Endothelial cell of umbilical vein (primary cell): ENCODE data around the gene ZMPSTE24. TPM values are rescaled to one million over a fixed set of nuclear protein-coding genes. Genes with fewer than 3 reads are reported as not detected.

Experiments used
- BruUV-seq: library from RNA; stranded (reverse); fragments of 400-500 nt; replicated peaks from 2 replicates; lab custom pipeline; 2021; lab: Mats Ljungman, UMichigan
- CTCF ChIA-PET: fragments of 300-600, 350-600 bp; sonication (Branson Sonifier 250); formaldehyde crosslinking; loops from one replicate; lab custom pipeline; 2021; ENCODE audit warnings: antibody characterized with exemption, inconsistent platforms; lab: Charles Lee
- POLR2A ChIA-PET: fragments of 300-600, 350-600 bp; sonication (Branson Sonifier 250); formaldehyde crosslinking; loops from one replicate; lab custom pipeline; 2021; ENCODE audit warnings: antibody characterized with exemption, inconsistent platforms; lab: Charles Lee
- DNase-seq: peaks from one replicate; pipeline ENCODE4 v3.0.0-alpha.2; 2011; ENCODE audit warnings: low read depth, low spot score
- FAIRE-seq: peaks from 2 replicates; lab custom pipeline; 2011; peaks lifted over from hg19 to GRCh38; lab: Jason Lieb, UNC
- H2AFZ ChIP-seq: 2 replicates; pipeline ENCODE4 v1.6.0; 2012; ENCODE audit warnings: low read depth, low read length, control low read depth, inconsistent platforms
- H3K27ac ChIP-seq: 2 replicates; pipeline ENCODE4 v1.5.1; 2011; ENCODE audit warnings: low read depth, mild to moderate bottlenecking, control low read depth, low read length, moderate library complexity; ENCODE audit not compliant: insufficient read depth
- H3K27me3 ChIP-seq, 2 experiments: 2 replicates each; pipeline versions ENCODE4 v1.6.0 to v1.6.1; 2011; ENCODE audit warnings: low read length in 2 of 2, mixed read lengths in 1 of 2; ENCODE audit not compliant: control insufficient read depth in 2 of 2, insufficient read depth in 2 of 2
- H3K36me3 ChIP-seq, 2 experiments: 2 replicates in 1 of 2; 3 replicates in 1 of 2; pipeline ENCODE4 v1.5.1; 2011; ENCODE audit warnings: low read length in 2 of 2, mild to moderate bottlenecking in 1 of 2, moderate library complexity in 1 of 2; ENCODE audit not compliant: control insufficient read depth in 2 of 2, insufficient read depth in 2 of 2; ENCODE audit errors: extremely low read depth in 1 of 2
- H3K4me1 ChIP-seq: 3 replicates; pipeline ENCODE4 v1.5.1; 2011; ENCODE audit warnings: mild to moderate bottlenecking, low read length; ENCODE audit not compliant: control insufficient read depth, insufficient read depth; ENCODE audit errors: extremely low read depth
- H3K4me2 ChIP-seq: 2 replicates; pipeline ENCODE4 v1.6.1; 2011; ENCODE audit warnings: low read length, control low read depth, mixed read lengths; ENCODE audit not compliant: insufficient read depth
- H3K4me3 ChIP-seq, 3 experiments: fragments of 200-600 bp in 1 of 3; sonication (generic), shearing (Covaris generic) in 1 of 3; replicated peaks in 1 of 3; 2 replicates each; pipeline ENCODE4 v1.5.1; 2011 to 2016; ENCODE audit warnings: control low read depth in 3 of 3, low read length in 3 of 3, mild to moderate bottlenecking in 2 of 3, inconsistent platforms in 1 of 3, low read depth in 1 of 3, moderate library complexity in 1 of 3; ENCODE audit not compliant: insufficient read depth in 1 of 3
- H3K79me2 ChIP-seq: 2 replicates; pipeline ENCODE4 v1.6.0; 2012; ENCODE audit warnings: low read length, inconsistent platforms; ENCODE audit not compliant: control insufficient read depth, insufficient read depth
- H3K9ac ChIP-seq: replicated peaks from 2 replicates; pipeline ENCODE3; 2011; ENCODE audit warnings: low read length, control low read depth; ENCODE audit not compliant: insufficient read depth; ENCODE audit errors: extremely low read depth
- H3K9me1 ChIP-seq: replicated peaks from 3 replicates; pipeline ENCODE4 v1.6.0; 2011; ENCODE audit warnings: mild to moderate bottlenecking, low read length; ENCODE audit not compliant: control insufficient read depth, insufficient read depth; ENCODE audit errors: extremely low read depth
- H3K9me3 ChIP-seq: replicated peaks from 2 replicates; pipeline ENCODE4 v1.5.1; 2012; ENCODE audit warnings: low read length, inconsistent platforms; ENCODE audit not compliant: control insufficient read depth, insufficient read depth
- H4K20me1 ChIP-seq: replicated peaks from 2 replicates; pipeline ENCODE3; 2011; ENCODE audit warnings: mild to moderate bottlenecking, low read length; ENCODE audit not compliant: control insufficient read depth, insufficient read depth; ENCODE audit errors: extremely low read depth
- CTCF ChIP-seq, 2 donors: IDR thresholded peaks; 1 replicate in 1 of 2; 2 replicates in 1 of 2; pipeline ENCODE4 v1.5.1; 2011; ENCODE audit warnings: low read length in 2 of 2, mild to moderate bottlenecking in 2 of 2, moderate library complexity in 2 of 2, control low read depth in 1 of 2, inconsistent platforms in 1 of 2, low read depth in 1 of 2; ENCODE audit not compliant: insufficient read depth in 1 of 2; ENCODE audit errors: extremely low read depth in 1 of 2
- FOS ChIP-seq: IDR thresholded peaks from 2 replicates; pipeline ENCODE4 v1.6.1; 2011; ENCODE audit warnings: mild to moderate bottlenecking, low read length, moderate library complexity, borderline replicate concordance; ENCODE audit not compliant: insufficient read depth
- POLR2AphosphoS5 ChIP-seq: IDR thresholded peaks from 2 replicates; pipeline ENCODE4 v1.6.1; 2012; ENCODE audit warnings: low read depth, mild to moderate bottlenecking, control low read depth, low read length, moderate library complexity; ENCODE audit not compliant: insufficient read depth
- dilution Hi-C: fragments of 300-500 bp; cut with MboI; formaldehyde crosslinking; loops from one replicate; pipeline ENCODE4 v1.15.0; 2019; ENCODE audit warnings: low sequenced_read_pairs; ENCODE audit not compliant: extremely low pct_ligation_motif_present
- intact Hi-C: fragments of 100-400 bp; cut with micrococcal nuclease; formaldehyde crosslinking; loops from one replicate; pipeline ENCODE4 v1.10.0; 2022
- polyA plus RNA-seq, 4 experiments: library from polyadenylated mRNA; depleted of rRNA in 3 of 4; stranded (reverse) in 3 of 4; unstranded in 1 of 4; fragments of >200 nt; gene quantifications; 2 replicates each; pipeline versions ENCODE4 v1.2.1 to v1.2.3, GENCODE V29; 2011 to 2012; ENCODE audit warnings: missing spikeins in 1 of 4
- total RNA-seq: library from RNA; stranded (reverse); gene quantifications from 2 replicates; pipeline ENCODE4 v1.2.3, GENCODE V29; 2021

Gene ZMPSTE24
- total and polyA plus RNA-seq, 2 donors (not counting 3 experiments of a cell fraction or from before 2014, with no cell fraction given), result 16.9 to 44.7 TPM

GRCh38 chr1:40338745-40339419 is 80.8 kb downstream of the ZMPSTE24 start:
- Histone ChIP-seq H3K4me1 (no peaks in the 10 kb centered on the region), H3K9ac (no peak overlapping the region), H3K27me3 (peaks cover 0 to 7% of the 10 kb centered on the region in 2 experiments), H3K36me3 (no peaks in the 10 kb centered on the region), H4K20me1 (no peaks in the 10 kb centered on the region), H3K4me2 (no peak overlapping the region), H3K27ac (no peak overlapping the region), H3K79me2 (no peaks in the 10 kb centered on the region), H3K9me3 (no peaks in the 10 kb centered on the region), H3K9me1 (no peaks in the 10 kb centered on the region), H2AFZ (no peak overlapping the region), H3K4me3 (no peak overlapping the region)
- ChIA-PET CTCF (interaction anchor here (0.6 to 9.4 kb wide), 71 partner anchors 10 to 519 kb away, joined by 3 to 362 read pairs (median 5); partner anchors contain the start of genes COL9A2, RLF and SMAP2), POLR2A (interaction anchor here (0.5 to 0.8 kb wide), 2 partner anchors 23 to 35 kb away, joined by 3 read pairs; partner anchors contain the start of gene SMAP2)
- TF ChIP-seq POLR2AphosphoS5, result no peak
- peak; percentile 98 to 99 for TF ChIP-seq CTCF (IDR thresholded peaks at IDR 0.05; ENCODE audit: extremely low read depth in 1 of 2, insufficient read depth in 1 of 2, low read depth in 1 of 2, low read length in 2 of 2)
- no peak for TF ChIP-seq FOS
- no TSS peak for BruUV-seq
- intact Hi-C loops (loop anchor here (1.0 to 5.0 kb wide), 5 partner anchors 65 to 255 kb away; partner anchors contain the start of gene PPT1), dilution Hi-C loops (no loop called here)
- peak; percentile 85 for FAIRE-seq
- DNase-seq, result peak; percentile 87
